Measurements from ENCODE around the gene R3HCC1L. TPM values are rescaled to one million over a fixed set of nuclear protein-coding genes. Genes with fewer than 3 reads are reported as not detected.

Gene R3HCC1L
- polyA plus RNA-seq, 2 donors: 4.9 to 7.4 TPM

GRCh38 chr10:98098247-98098646, 36.2 kb upstream of the R3HCC1L start:
- WGBS, 2 donors: 55 to 67% methylated on average over 6 of the region's 6 CpGs

GRCh38 chr10:98100476-98100875, 34.0 kb upstream of the R3HCC1L start:
- no peaks in the 10 kb centered on the region for H3K36me3 ChIP-seq (ENCODE audit: control insufficient read depth in 2 of 2, insufficient read depth in 2 of 2, low read length in 1 of 2)
- no peak overlapping the region for H3K4me3 ChIP-seq (ENCODE audit: low read depth in 1 of 2, low read length in 2 of 2)
- no peaks in the 10 kb centered on the region for H3K4me1 ChIP-seq (ENCODE audit: control insufficient read depth in 2 of 2, insufficient read depth in 2 of 2, low read length in 1 of 2)
- H3K27me3 ChIP-seq (ENCODE audit: control insufficient read depth in 1 of 2, insufficient read depth in 2 of 2, low read length in 2 of 2): no peaks in the 10 kb centered on the region
- no peak overlapping the region for H3K27ac ChIP-seq (ENCODE audit: low read depth in 2 of 2, low read length in 1 of 2)
- no peaks in the 10 kb centered on the region for H3K9me3 ChIP-seq (ENCODE audit: control insufficient read depth in 2 of 2, insufficient read depth in 1 of 2, low read depth in 1 of 2, low read length in 1 of 2)
- WGBS, 2 donors: 46 to 50% methylated on average over 3 of the region's 3 CpGs

More at GRCh38 chr10:98098247-98098646, 36.2 kb upstream of the R3HCC1L start:
- no peaks in the 10 kb centered on the region for H3K36me3 ChIP-seq (ENCODE audit: control insufficient read depth in 2 of 2, insufficient read depth in 2 of 2, low read length in 1 of 2)
- H3K27me3 ChIP-seq (ENCODE audit: control insufficient read depth in 1 of 2, insufficient read depth in 2 of 2, low read length in 2 of 2): no peaks in the 10 kb centered on the region
- no peak overlapping the region for H3K27ac ChIP-seq (ENCODE audit: low read depth in 2 of 2, low read length in 1 of 2)
- H3K9me3 ChIP-seq (ENCODE audit: control insufficient read depth in 2 of 2, insufficient read depth in 1 of 2, low read depth in 1 of 2, low read length in 1 of 2): peaks cover 0 to 2% of the 10 kb centered on the region in 2 donors
- no peak overlapping the region for H3K4me3 ChIP-seq (ENCODE audit: low read depth in 1 of 2, low read length in 2 of 2)
- no peaks in the 10 kb centered on the region for H3K4me1 ChIP-seq (ENCODE audit: control insufficient read depth in 2 of 2, insufficient read depth in 2 of 2, low read length in 1 of 2)

DNA sequence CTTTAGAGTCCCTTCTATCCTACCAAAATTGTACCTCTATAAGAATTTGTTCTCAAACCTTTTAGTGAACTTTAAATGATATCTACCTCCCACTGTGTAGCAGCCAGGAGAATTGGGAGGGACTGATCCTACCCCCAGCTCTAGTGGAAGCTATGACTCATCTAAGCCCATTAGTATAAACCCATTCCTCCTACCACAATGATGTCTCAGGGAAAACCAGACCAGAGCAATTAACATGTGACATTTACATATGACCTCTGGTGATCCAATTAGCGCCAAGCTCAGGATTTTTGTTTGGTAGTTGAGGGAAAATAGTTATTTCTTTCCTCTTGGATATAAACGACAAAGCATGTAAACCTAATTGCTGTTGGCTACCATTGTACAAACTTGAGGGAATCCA, 33.1 kb upstream of the R3HCC1L start:
- H3K9me3 ChIP-seq (ENCODE audit: control insufficient read depth in 2 of 2, insufficient read depth in 1 of 2, low read depth in 1 of 2, low read length in 1 of 2): no peaks in the 10 kb centered on the region
- H3K36me3 ChIP-seq (ENCODE audit: control insufficient read depth in 2 of 2, insufficient read depth in 2 of 2, low read length in 1 of 2): no peaks in the 10 kb centered on the region
- H3K4me1 ChIP-seq (ENCODE audit: control insufficient read depth in 2 of 2, insufficient read depth in 2 of 2, low read length in 1 of 2): peaks cover 0 to 5% of the 10 kb centered on the region in 2 donors
- no peaks in the 10 kb centered on the region for H3K27me3 ChIP-seq (ENCODE audit: control insufficient read depth in 1 of 2, insufficient read depth in 2 of 2, low read length in 2 of 2)
- H3K27ac ChIP-seq (ENCODE audit: low read depth in 2 of 2, low read length in 1 of 2): no peak overlapping the region
- H3K4me3 ChIP-seq (ENCODE audit: low read depth in 1 of 2, low read length in 2 of 2): no peak overlapping the region
- WGBS, 2 donors: 74 to 85% methylated on average over 2 of the region's 2 CpGs

DNA sequence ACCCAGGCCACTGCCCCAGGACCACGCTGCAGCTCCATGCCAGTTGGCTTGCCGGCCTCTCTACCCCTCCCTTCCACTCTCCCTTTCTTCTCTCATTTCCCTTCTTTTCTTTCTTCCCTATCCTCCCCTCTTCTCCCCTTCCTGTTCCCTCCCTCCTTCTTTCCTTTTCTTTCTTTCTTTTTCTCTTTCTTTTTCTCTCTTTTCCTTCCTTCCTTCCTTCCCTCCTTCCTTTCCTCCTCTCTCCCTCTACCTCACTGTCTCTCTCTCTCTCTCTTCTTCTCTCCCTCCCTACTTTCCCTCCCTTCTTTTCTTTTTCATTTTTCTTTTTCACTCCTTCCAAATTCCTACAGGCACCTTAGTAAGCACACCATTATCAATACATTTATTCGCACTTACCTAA, 30.3 kb upstream of the R3HCC1L start:
- Histone ChIP-seq H3K27ac (ENCODE audit: low read depth in 2 of 2, low read length in 1 of 2) (no peak overlapping the region), H3K9me3 (ENCODE audit: control insufficient read depth in 2 of 2, insufficient read depth in 1 of 2, low read depth in 1 of 2, low read length in 1 of 2) (peaks cover 0 to 2% of the 10 kb centered on the region in 2 donors), H3K27me3 (ENCODE audit: control insufficient read depth in 1 of 2, insufficient read depth in 2 of 2, low read length in 2 of 2) (no peaks in the 10 kb centered on the region), H3K36me3 (ENCODE audit: control insufficient read depth in 2 of 2, insufficient read depth in 2 of 2, low read length in 1 of 2) (no peaks in the 10 kb centered on the region), H3K4me1 (ENCODE audit: control insufficient read depth in 2 of 2, insufficient read depth in 2 of 2, low read length in 1 of 2) (peaks cover 0 to 5% of the 10 kb centered on the region in 2 donors), H3K4me3 (ENCODE audit: low read depth in 1 of 2, low read length in 2 of 2) (no peak overlapping the region)
- WGBS, 2 donors: 77 to 82% methylated on average over 3 of the region's 3 CpGs

GRCh38 chr10:98106531-98106930, 27.9 kb upstream of the R3HCC1L start:
- H3K27ac ChIP-seq (ENCODE audit: low read depth in 2 of 2, low read length in 1 of 2): no peak overlapping the region
- WGBS, 2 donors: 56 to 63% methylated on average over 1 of the region's 1 CpG
- H3K36me3 ChIP-seq (ENCODE audit: control insufficient read depth in 2 of 2, insufficient read depth in 2 of 2, low read length in 1 of 2): no peaks in the 10 kb centered on the region
- no peaks in the 10 kb centered on the region for H3K27me3 ChIP-seq (ENCODE audit: control insufficient read depth in 1 of 2, insufficient read depth in 2 of 2, low read length in 2 of 2)
- H3K9me3 ChIP-seq (ENCODE audit: control insufficient read depth in 2 of 2, insufficient read depth in 1 of 2, low read depth in 1 of 2, low read length in 1 of 2): peaks cover 0 to 2% of the 10 kb centered on the region in 2 donors
- H3K4me1 ChIP-seq (ENCODE audit: control insufficient read depth in 2 of 2, insufficient read depth in 2 of 2, low read length in 1 of 2): peaks cover 0 to 5% of the 10 kb centered on the region in 2 donors
- no peak overlapping the region for H3K4me3 ChIP-seq (ENCODE audit: low read depth in 1 of 2, low read length in 2 of 2)

DNA sequence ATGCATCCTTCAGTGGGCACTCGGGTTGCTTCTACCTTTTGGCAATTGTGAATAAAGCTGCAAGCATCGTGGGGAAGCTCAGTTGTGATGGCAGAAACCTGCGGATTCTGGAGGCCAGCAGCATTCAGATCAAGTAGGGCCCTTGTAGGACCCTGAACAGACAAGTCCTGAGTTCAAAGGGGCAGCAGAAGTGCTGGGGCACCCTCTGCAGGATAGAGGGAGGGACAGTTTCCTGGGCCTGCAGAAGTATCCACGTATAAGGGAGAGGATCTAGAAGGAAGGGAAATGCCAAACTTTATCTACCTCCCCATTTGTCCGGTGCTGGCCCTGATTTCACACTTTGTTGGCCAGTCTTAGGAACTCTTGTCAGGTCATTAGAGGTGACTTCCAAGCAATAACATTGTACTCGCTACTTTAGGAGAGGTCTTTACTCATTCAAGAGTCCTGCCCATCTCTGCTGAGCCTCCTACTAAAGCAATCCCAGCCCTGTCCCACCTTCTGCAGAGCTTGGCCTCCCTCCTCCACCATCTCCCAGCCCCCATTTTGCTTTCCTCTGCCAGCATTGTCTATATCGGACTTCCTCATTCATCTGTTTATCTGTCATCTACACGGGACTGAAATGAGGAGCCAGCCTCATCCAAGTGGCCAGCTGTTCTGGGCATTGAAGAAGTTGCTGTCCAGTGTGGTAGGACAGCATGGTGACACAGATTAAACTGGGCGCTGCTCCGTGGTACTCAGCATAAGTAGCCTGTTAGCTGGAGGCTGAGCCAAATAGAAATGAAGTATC, 26.6 kb upstream of the R3HCC1L start:
- Histone ChIP-seq H3K4me3 (ENCODE audit: low read depth in 1 of 2, low read length in 2 of 2) (no peak overlapping the region), H3K36me3 (ENCODE audit: control insufficient read depth in 2 of 2, insufficient read depth in 2 of 2, low read length in 1 of 2) (no peaks in the 10 kb centered on the region), H3K9me3 (ENCODE audit: control insufficient read depth in 2 of 2, insufficient read depth in 1 of 2, low read depth in 1 of 2, low read length in 1 of 2) (peaks cover 0 to 2% of the 10 kb centered on the region in 2 donors), H3K27me3 (ENCODE audit: control insufficient read depth in 1 of 2, insufficient read depth in 2 of 2, low read length in 2 of 2) (no peaks in the 10 kb centered on the region), H3K27ac (ENCODE audit: low read depth in 2 of 2, low read length in 1 of 2) (no peak overlapping the region), H3K4me1 (ENCODE audit: control insufficient read depth in 2 of 2, insufficient read depth in 2 of 2, low read length in 1 of 2) (peaks cover 0 to 5% of the 10 kb centered on the region in 2 donors)
- 67 to 73% methylated on average over 10 of the region's 10 CpGs for WGBS, 2 donors

- no peak overlapping the region for H3K4me3 ChIP-seq (ENCODE audit: low read depth in 1 of 2, low read length in 2 of 2)
- H3K27me3 ChIP-seq (ENCODE audit: control insufficient read depth in 1 of 2, insufficient read depth in 2 of 2, low read length in 2 of 2): no peaks in the 10 kb centered on the region
- peaks cover 0 to 2% of the 10 kb centered on the region in 2 donors for H3K9me3 ChIP-seq (ENCODE audit: control insufficient read depth in 2 of 2, insufficient read depth in 1 of 2, low read depth in 1 of 2, low read length in 1 of 2)
- no peaks in the 10 kb centered on the region for H3K36me3 ChIP-seq (ENCODE audit: control insufficient read depth in 2 of 2, insufficient read depth in 2 of 2, low read length in 1 of 2)
- WGBS, 2 donors: 68 to 75% methylated on average over 1 of the region's 1 CpG
- no peak overlapping the region for H3K27ac ChIP-seq (ENCODE audit: low read depth in 2 of 2, low read length in 1 of 2)
- peaks cover 0 to 5% of the 10 kb centered on the region in 2 donors for H3K4me1 ChIP-seq (ENCODE audit: control insufficient read depth in 2 of 2, insufficient read depth in 2 of 2, low read length in 1 of 2)
These were observed 24.1 kb upstream of the R3HCC1L start for GRCh38 chr10:98110356-98110755.

- Histone ChIP-seq H3K27me3 (ENCODE audit: control insufficient read depth in 1 of 2, insufficient read depth in 2 of 2, low read length in 2 of 2) (no peaks in the 10 kb centered on the region), H3K9me3 (ENCODE audit: control insufficient read depth in 2 of 2, insufficient read depth in 1 of 2, low read depth in 1 of 2, low read length in 1 of 2) (no peaks in the 10 kb centered on the region), H3K27ac (ENCODE audit: low read depth in 2 of 2, low read length in 1 of 2) (no peak overlapping the region), H3K4me1 (ENCODE audit: control insufficient read depth in 2 of 2, insufficient read depth in 2 of 2, low read length in 1 of 2) (no peaks in the 10 kb centered on the region), H3K4me3 (ENCODE audit: low read depth in 1 of 2, low read length in 2 of 2) (no peak overlapping the region), H3K36me3 (ENCODE audit: control insufficient read depth in 2 of 2, insufficient read depth in 2 of 2, low read length in 1 of 2) (no peaks in the 10 kb centered on the region)
- 61% methylated on average over 10 of the region's 10 CpGs for WGBS, 2 donors
These were observed 19.2 kb upstream of the R3HCC1L start for GRCh38 chr10:98115031-98115787.

DNA sequence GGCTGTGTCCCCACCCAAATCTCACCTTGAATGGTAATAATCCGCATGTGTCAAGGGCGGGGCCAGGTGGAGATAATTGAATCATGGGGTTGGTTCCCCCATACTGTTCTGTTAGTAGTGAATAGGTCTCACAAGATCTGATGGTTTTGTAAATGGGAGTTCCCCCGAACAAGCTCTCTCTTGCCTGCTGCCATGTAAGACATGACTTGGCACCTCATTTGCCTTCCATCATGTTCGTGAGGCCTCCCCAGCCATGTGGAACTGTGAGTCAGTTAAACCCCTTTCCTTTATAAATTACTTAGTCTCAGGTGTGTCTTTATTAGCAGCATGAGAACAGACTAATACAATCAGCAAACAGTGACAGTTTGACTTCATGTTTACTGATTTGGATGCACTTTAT, 14.6 kb upstream of the R3HCC1L start:
- Histone ChIP-seq H3K9me3 (ENCODE audit: control insufficient read depth in 2 of 2, insufficient read depth in 1 of 2, low read depth in 1 of 2, low read length in 1 of 2) (no peaks in the 10 kb centered on the region), H3K27me3 (ENCODE audit: control insufficient read depth in 1 of 2, insufficient read depth in 2 of 2, low read length in 2 of 2) (no peaks in the 10 kb centered on the region), H3K36me3 (ENCODE audit: control insufficient read depth in 2 of 2, insufficient read depth in 2 of 2, low read length in 1 of 2) (no peaks in the 10 kb centered on the region), H3K27ac (ENCODE audit: low read depth in 2 of 2, low read length in 1 of 2) (no peak overlapping the region), H3K4me1 (ENCODE audit: control insufficient read depth in 2 of 2, insufficient read depth in 2 of 2, low read length in 1 of 2) (no peaks in the 10 kb centered on the region), H3K4me3 (ENCODE audit: low read depth in 1 of 2, low read length in 2 of 2) (no peak overlapping the region)
- 61 to 76% methylated on average over 4 of the region's 4 CpGs for WGBS, 2 donors
